Measurements from ENCODE around the gene CTRL.

Gene CTRL

GRCh38 chr16:67971111-67971510, 39.4 kb upstream of the CTRL start:
- no peak for DNase-seq (ENCODE audit: low spot score)
- TF ChIP-seq CTCF (IDR thresholded peaks at IDR 0.05; ENCODE audit: extremely low read depth, missing control alignments), result no peak

- TF ChIP-seq CTCF (IDR thresholded peaks at IDR 0.05; ENCODE audit: extremely low read depth, missing control alignments), result no peak
- peak; percentile 71 for DNase-seq (ENCODE audit: low spot score)
These were observed 37.8 kb upstream of the CTRL start for GRCh38 chr16:67969254-67970039.

GRCh38 chr16:67968400-67969253, 37.0 kb upstream of the CTRL start, which contains the start of gene SLC12A4:
Gene SLC12A4 (minus strand): TSS chr16:67968637. CDS start chr16:67968553, 84 bp downstream.
- no peak for TF ChIP-seq CTCF (IDR thresholded peaks at IDR 0.05; ENCODE audit: extremely low read depth, missing control alignments)
- peak; percentile 99 for DNase-seq (ENCODE audit: low spot score)

GRCh38 chr16:67967958-67968399, 36.3 kb upstream of the CTRL start:
- no peak for TF ChIP-seq CTCF (IDR thresholded peaks at IDR 0.05; ENCODE audit: extremely low read depth, missing control alignments)
- DNase-seq (ENCODE audit: low spot score), result peak; percentile 79

GRCh38 chr16:67967183-67967957, 35.7 kb upstream of the CTRL start:
- DNase-seq (ENCODE audit: low spot score), result no peak
- TF ChIP-seq CTCF (IDR thresholded peaks at IDR 0.05; ENCODE audit: extremely low read depth, missing control alignments), result no peak

- DNase-seq (ENCODE audit: low spot score), result no peak
- no peak for TF ChIP-seq CTCF (IDR thresholded peaks at IDR 0.05; ENCODE audit: extremely low read depth, missing control alignments)
These were observed 35.0 kb upstream of the CTRL start for GRCh38 chr16:67966549-67967182.
